DMS79 (cell line): ENCODE measurements around the gene FBRSL1.
"Not testable (repeated sequence)": the region's sequence is repeated elsewhere in the genome, so short reads cannot be mapped to it uniquely, and the experiment has no call there.

Experiments used
- DNase-seq: peaks from one replicate; lab custom pipeline; 2025; lab: John Stamatoyannopoulos, UW

Gene FBRSL1

DNA sequence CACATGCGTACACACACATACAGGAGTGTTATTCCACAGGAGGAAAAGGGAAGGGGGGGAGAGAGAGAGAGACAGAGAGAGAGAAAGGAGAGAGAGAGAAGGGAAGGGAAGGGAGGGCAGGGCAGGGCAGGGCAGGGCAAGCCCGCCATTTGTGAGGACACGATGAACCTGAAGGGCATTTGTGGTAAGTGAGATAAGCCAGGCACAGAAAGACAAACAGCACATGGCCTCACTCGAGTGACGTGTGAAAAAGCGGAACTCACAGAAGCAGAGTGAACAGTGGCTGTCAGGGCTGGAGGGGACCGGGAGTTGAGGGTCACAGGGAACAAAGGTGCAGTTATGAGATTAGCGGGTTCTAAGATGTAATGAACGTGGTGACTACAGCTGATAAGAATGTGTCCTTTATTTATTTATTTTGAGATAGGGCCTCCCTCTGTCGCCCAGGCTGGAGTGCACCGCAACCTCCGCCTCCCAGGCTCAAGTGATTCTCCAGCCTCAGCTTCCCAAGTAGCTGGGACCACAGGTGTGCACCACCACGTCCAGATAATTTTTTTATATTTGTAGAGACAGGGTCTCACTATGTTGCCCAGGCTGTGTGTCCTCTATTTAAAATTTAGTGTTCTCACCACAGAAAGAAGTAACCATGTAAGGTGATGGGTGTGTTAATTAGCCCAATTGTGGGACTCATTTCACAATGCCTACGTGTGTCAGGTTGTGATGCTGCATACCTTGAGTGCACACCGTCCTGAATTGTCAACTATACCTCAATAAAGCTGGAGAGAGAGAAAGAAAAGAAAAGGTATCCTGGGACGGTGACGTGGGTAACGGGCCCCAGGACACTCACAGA is 18.7 kb upstream of the FBRSL1 start:
- DNase-seq: no peak

DNA sequence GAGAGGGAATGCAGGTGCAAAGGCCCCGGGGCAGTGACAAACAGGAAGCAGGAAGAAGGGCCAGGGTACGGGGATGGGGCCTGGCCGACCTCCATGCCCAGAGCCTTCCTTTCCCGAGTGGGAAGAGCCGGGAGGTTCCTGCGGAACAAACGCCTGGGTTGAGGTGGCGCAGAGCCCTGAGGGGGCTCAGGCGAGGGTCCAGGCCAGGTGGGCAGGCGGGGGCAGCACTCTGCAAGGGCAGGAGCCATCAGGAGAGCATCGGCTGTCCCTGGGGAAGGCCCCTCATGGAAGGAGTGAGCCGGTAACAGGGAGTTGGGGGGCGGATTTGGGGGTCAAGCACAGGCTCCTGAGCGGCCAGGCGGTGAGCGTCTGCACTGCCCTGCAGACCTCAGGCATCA is 18.1 kb upstream of the FBRSL1 start:
- DNase-seq: no peak

DNA sequence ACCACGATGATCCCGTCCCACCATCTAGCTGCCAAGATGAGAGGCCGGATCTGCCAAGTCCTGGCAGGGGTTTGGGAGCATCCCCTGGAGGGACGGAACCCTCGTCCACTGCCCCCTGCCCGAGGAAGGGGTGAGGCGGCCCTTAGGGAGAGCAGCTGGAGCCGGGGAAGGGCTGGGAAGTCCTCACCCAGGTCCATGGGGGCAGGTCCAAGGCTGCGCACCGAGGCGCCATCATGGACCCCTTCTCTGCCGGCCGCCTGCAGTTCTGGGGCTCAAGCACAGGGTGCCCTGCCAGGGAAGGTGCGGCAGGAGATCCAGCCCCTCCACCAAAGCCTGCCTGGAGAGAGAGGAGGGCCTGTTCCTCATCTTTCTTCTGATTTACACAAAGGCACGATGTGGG is 17.6 kb upstream of the FBRSL1 start:
- DNase-seq: no peak

DNA sequence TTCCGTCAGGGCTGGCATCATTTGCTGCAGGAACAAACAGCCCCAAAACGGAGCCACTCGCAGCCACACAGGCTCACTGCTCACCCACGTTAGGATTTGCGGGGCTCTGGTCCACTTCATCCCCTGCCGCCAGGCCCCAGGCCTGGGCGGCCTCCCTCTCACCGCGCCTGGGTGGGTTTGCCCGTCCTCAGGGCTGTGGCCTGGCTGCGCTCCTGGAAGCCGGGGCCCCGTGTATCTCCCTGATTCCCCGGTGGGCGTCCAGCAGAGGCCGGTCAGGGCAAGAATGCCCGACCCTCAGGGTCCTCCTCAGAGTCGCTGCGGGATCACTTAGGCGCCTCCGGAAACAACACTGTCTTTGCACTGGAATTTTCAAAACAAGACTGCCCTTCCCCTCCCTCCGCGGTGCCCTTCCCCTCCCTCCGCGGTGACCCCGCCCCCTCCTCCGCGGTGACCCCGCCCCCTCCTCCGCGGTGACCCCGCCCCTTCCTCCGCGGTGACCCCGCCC is 15.7 kb upstream of the FBRSL1 start:
- no peak for DNase-seq

DNA sequence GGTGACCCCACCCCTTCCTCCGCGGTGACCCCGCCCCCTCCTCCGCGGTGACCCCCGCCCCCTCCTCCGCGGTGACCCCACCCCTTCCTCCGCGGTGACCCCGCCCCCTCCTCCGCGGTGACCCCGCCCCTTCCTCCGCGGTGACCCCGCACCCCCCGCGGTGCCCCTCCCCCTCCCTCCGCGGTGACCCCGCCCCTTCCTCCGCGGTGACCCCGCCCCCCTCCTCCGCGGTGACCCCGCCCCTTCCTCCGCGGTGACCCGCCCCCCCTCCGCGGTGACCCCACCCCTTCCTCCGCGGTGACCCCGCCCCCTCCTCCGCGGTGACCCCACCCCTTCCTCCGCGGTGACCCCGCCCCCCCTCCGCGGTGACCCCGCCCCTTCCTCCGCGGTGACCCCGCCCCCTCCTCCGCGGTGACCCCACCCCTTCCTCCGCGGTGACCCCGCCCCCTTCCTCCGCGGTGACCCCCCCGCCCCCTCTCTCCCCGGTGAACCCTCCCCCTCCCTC is 15.1 kb upstream of the FBRSL1 start:
- DNase-seq: not testable (repeated sequence)

DNA sequence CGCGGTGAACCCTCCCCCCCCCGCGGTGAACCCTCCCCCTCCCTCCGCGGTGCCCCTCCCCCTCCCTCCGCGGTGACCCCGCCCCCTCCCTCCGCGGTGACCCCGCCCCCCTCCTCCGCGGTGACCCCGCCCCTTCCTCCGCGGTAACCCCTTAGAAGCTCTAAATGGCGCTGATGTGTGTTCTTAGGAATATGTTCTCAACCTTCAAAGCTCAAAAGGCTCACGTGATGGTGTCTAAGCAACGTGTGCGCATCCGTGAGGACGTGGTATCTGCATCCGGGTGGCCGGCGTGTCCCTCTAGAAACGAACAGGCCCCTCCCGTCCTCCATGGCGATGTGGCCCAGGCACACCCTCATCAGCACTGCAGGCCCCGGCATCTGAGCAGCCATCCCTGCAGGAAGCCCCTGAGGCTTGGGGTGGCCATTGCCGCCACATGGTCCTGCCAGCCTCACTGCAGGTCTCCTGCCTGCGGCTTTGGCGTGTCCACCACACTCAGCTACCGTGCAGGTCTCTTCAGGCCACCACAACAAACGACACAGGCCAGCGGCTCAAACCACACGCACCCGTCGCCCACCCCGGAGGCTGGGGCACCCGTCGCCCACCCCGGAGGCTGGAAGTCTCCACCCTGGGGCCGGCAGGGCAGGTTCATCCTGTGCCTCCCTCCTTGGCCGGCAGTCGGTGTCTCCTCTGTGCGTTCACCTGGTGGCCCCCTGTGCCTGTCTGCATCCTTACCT is 14.5 kb upstream of the FBRSL1 start:
- DNase-seq: no peak

DNA sequence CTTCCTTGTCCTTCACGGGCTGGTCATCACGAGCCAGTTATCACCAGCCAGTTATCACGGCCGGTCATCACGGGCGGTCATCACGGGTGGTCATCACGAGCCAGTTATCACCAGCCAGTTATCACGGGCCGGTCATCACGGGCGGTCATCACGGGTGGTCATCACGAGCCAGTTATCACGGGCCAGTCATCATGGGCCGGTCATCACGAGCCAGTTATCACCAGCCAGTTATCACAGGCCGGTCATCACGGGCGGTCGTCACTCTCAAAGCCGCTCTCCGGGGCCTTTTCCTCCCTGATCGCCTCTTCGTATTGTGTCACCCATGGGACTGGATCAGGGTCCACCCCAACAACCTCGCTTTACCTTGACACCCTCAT is 13.9 kb upstream of the FBRSL1 start:
- DNase-seq: no peak

DNA sequence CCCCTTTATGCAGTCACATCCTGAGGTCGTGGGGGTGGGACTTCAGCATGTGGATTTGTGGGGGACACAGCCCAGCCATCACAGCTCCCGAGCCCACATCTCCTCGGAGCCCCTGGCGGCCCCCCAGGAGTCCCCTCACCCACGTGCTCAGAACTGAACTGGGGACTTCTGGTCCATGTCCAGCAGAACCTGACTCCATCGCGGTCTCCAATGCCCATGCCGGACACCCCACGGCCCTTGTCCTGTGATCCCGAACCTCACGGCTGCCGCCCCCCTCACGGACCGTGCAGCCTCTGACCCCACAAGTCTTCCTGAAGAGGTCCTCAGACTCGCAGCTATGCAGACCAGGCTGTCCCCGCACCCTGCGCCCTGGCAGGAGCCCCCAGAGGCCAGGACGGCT is 13.5 kb upstream of the FBRSL1 start:
- no peak for DNase-seq

DNA sequence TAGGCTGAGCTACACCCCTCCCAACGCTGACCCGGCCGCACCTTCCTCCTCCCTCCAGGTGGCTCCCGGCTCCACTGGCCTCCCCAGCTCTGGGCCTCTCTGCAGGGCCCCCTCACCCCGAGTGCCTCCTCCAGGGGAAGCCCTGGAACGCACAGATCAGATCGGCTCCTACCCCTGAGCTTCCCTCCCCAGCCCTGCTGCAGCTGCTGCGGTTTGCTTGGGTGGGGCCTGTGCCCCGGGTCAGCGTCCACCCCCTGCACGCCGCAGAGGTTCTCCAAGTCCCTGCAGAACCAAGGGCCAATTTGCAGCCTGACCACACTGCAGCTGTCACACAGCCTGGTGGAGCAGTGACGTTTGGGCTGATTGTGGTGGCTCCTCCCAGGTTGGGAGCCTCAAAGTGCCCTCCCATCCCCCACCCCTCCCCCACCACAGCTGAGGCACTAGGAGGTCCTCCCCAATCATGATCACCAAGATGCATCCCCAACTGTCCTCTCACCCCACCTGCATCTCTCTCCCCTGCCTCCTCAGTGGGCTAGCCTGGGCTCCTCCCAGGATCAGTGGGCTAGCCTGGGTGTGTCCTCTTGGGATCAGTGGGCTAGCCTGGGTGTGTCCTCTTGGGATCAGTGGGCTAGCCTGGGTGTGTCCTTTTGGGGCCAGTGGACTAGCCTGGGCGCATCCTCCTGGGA is 12.8 kb upstream of the FBRSL1 start:
- no peak for DNase-seq

DNA sequence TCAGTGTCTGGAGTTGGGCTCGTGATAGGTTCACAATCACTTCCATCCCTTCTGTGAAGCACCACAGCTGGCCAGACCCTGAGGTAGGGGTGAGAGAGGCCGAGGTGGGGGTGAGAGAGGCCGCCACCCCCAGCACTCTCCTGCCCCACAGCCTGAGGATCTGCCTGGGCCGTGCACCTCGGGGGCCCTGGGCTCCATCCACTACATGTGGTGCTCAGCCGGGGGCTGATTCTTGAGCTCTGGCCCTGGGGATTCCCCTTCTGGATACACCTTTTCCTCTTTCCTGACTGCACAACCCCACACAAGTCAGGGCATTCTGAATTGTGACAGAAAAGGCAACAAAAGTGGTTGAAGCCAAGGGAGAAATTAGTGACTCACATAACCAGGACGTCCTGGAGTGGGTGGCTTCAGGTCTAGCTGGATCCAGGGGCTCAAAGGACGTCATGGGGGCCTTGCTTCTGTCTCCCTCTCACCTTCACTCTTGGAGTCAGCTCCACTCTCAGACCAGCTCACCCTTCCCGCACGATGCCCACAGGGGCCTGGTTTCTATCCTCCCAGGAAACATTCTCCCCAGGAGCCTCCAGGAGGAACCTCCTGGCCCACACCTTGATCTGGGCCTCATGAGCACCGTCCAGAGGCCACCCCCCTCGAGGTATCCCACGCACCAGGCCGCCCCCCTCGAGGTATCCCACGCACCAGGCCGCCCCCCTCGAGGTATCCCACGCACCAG is 12.1 kb upstream of the FBRSL1 start:
- DNase-seq: no peak

DNA sequence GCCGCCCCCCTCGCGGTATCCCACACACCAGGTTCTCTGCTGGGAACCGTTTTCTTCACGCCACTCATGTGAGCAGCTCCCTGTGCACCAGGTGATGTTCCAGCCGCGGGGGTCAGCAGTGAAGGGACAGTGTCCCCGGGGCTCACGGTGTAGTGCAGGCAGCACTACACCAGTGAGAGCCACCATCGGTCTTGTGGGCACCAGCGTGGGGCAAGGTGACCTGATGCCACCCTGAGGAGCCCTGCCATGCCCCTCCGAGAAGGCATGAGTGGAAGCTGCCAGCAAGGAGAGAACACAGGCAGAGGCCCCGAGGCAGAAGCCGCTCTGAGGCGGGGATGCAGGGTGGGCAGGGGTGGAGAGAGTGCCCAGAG is 11.5 kb upstream of the FBRSL1 start:
- no peak for DNase-seq

DNA sequence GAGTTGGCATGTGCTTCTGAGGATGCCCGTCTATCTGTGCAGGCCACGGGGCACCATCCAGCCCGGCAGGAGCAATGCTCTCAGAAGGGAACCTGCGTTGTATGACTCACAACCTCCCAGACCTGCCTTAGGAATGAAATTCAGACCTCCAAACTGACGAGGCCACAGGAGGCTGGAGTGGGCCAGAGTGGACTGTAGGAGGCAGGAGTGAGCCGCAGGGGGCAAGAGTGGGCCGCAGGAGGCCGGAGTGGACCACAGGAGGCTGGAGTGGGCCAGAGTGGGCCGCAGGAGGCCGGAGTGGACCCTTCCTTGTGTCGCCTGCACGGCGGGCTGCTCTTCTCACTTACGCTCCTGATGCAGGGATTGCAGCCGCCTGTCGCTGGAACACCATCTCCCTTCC is 11.1 kb upstream of the FBRSL1 start:
- no peak for DNase-seq

DNA sequence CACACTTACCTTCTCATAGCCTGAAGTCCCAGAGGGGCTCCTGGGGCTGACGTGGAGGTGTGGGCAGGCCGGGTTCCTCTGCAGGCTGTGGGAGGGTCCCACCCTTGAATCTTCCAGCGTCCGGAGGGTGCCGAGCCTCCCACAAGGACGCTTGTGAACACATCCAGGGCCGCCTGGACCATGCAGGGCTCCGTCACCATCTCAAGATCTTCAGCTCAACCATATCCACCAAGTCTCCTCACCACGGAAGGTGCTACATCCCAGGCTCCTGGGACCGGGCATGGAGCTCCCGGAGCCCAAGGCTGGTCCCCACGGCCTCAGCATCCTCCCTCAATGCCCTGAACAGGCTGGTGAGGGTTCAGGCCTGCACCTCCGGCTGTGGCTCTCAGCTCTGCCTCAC is 10.7 kb upstream of the FBRSL1 start:
- peak; percentile 12 for DNase-seq

DNA sequence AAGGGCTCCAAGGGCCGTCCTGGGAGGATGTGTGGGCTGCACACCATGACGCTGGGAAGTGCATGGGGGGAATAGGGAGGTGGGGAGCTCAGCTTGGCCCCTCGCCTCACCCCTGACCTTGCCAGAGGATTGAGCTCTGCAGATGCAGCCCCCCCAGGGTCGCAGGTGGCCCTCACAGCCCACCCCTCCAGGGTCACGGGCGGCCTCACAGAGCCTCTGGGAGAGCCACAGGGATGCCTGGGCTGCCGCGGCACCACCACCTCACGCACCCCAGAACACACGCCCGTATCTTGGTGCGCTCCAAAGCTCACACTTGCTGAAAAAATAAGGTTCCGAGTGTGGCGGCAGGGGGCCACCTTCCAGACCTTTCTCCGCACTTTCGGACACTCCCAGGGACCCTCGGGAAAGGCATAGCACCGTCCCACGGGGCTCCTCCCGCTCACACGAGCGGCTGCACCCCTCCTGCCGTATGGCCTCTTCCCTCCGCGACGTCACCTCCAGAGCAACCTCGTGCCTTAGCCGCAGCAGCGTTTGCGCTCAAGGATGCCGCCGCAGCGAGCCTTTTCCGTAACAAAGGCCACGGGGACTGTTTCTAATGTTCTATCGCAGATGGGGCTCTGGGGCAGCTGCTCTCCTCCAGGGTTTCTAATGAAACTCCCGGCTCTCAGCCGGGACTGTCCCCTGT is 9.9 kb upstream of the FBRSL1 start:
- no peak for DNase-seq

DNA sequence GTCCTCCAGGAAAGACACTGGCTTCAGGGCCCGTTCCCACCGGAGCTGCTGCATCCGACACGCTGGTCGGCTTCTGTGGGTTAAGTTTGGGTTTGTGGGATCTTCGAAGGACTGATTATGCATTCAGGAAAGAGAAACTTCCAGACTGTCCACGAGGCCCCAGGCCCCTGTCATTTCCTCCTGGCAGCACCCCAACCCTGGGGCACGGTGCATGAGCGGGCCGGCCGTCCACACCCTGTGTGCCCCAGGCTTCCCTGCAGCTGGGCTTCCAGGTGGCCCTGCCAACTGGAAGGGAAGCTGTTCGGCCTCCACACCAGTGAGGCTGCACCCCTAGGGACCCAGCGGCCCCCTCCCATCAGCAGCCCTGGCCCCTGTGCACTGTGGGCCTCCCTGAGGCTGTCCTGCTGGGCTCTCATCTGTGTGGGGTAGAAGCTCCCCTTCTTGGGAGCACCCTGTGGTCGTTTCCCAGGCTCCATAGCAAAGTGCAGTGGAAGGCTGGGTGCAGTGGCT is 9.3 kb upstream of the FBRSL1 start:
- no peak for DNase-seq

DNA sequence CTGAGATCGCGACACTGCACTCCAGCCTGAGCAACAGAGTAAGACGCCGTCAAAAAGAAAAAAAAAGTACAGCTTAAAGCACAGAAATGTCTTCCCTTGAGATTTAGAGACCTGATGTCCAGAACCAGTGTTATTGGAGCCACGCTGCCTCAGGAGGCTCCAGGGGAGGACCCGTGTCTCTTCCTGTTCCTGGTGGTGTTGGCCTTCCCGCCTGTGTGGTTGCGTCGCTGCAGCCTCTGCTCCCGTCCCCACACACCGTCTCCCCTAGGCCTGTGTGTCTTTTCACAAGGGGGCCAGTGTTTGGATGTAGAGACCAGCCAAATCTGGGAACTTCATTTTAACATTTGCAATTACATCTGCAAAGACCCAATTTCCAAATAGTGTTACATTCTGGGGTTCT is 8.6 kb upstream of the FBRSL1 start:
- DNase-seq: no peak

DNA sequence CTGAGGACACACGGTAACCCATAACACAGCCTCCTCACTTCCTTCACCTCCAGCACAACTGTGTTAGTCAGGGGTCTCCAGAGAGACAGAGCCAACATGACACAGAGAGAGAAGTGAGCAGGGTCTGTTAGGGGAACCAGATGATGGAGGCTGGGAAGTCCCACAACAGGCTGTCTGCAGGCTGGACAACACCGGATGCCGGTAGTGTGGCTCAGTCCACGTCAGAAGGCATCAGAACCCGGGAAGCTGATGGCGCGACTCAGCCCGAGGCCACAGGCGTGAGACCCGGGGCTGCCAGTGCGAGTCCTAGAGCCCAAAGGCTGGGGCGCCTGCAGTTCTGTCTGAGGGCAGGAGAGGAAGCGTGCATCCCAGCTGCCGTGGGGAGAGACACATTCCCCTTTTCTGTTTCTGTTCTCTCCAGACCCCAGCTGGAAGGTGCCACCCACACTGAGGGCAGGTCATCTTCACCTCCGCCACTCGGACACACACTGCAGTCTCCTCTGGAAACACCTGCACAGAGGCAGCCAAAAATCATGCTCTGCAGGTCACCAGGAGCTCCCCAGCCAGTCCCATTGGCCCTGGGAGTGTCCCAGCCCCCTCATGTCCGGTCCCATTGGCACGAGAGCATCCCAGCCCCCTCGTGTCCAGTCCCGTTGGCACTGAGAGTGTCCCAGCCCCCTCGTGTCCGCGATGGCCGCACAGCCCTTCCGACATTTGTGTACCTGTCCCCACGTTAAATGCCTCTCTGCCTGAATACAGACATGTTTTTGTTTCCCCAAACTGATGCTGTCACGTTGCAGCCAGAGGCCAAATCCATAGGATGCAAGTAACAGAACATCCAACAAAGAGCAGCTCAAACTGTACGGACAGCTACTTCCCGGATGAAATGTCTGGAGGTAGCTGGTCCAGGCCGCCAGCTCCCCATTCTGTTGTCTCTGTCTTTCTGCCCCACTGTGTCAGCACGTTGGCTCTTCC is 7.9 kb upstream of the FBRSL1 start:
- no peak for DNase-seq

DNA sequence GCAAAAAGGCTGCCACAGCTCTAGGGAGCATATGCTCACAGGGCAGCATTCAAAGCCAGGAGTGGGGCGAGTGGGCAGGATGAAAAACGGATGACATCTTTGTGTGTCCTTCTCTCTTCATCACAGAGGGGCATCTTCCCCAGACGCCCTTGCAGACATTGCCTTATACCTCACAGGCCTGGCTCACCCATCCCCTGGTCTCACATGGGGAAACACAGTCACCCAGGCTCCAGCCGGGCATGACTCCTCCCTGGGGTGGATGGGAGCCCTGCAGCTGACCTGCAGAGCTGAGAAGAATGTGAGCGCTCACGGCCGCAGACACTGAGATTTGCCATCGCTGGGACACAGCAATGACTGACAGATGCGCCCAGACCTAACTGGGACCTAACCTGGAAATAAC is 7.2 kb upstream of the FBRSL1 start:
- DNase-seq: no peak

DNA sequence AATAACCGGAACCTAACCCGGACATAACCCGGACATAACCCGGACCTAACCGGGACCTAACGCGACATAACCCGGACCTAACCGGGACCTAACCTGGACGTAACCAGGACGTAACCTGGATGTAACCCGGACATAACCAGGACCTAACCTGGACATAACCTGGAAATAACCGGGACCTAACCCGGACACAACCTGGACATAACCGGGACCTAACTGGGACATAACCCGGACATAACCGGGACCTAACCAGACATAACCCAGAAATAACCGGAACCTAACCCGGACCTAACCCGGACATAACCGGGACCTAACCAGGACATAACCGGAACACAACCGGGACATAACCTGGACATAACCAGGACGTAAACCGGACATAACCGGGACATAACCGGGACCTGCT is 6.7 kb upstream of the FBRSL1 start:
- DNase-seq: no peak

DNA sequence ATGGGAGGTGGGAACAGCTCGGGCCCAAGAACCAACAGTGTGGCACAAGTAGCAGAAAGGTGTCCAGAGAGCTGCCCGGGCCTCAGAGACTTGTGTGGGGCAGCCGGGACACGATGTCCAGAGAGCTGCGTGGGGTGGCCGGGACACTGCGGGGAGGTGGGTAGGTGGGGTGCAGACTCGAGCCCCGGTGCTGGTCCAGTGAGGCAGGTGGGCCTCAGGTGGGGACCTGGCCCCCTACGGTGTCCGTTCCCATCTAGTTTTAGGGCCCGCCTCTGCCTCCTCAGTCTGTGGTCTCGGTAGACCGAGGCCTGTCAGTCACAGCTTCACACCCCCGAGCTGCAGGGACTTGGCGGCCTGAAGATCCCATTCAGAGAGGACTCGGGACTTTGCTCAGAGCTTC is 6.3 kb upstream of the FBRSL1 start:
- DNase-seq: no peak
